ENCODE results near the gene TMEM259.

The TMEM259 gene

GRCh38 chr19:1015782-1016646 is 4.9 kb downstream of the TMEM259 start:
- no peak for DNase-seq

- DNase-seq, result no peak
Measured at GRCh38 chr19:1015061-1015781, 5.7 kb downstream of the TMEM259 start.

- DNase-seq, result no peak
Measured at GRCh38 chr19:1014161-1015060, 6.5 kb downstream of the TMEM259 start.

GRCh38 chr19:1013218-1013617 is 7.7 kb downstream of the TMEM259 start:
- no peak for DNase-seq

- DNase-seq, result no peak
Measured at GRCh38 chr19:1012334-1012733, 8.6 kb downstream of the TMEM259 start.

GRCh38 chr19:1011831-1012333 is 9.0 kb downstream of the TMEM259 start:
- no peak for DNase-seq

GRCh38 chr19:1010586-1011510 is 10.1 kb downstream of the TMEM259 start:
- no peak for DNase-seq

- DNase-seq, result no peak
Measured at GRCh38 chr19:1009981-1010538, 10.9 kb downstream of the TMEM259 start.

- DNase-seq, result peak; percentile 11
Measured at GRCh38 chr19:1009041-1009980, 11.6 kb downstream of the TMEM259 start.

- DNase-seq, result no peak
Measured at GRCh38 chr19:1008268-1009040, 12.5 kb downstream of the TMEM259 start.

GRCh38 chr19:1007399-1008251 is 13.3 kb downstream of the TMEM259 start:
- DNase-seq, result no peak

GRCh38 chr19:1006711-1007398 is 14.1 kb downstream of the TMEM259 start:
- DNase-seq, result no peak

GRCh38 chr19:1004803-1005664 is 15.9 kb downstream of the TMEM259 start:
- DNase-seq, result no peak

GRCh38 chr19:1004204-1004802 is 16.6 kb downstream of the TMEM259 start:
- DNase-seq, result no peak

GRCh38 chr19:1003283-1003682 is 17.6 kb downstream of the TMEM259 start:
- DNase-seq, result no peak

- no peak for DNase-seq
Measured at GRCh38 chr19:1002600-1002999, 18.3 kb downstream of the TMEM259 start.

Measured in fibroblast of skin of back (primary cell).